HCT116 (cell line): Measurements from ENCODE around the gene SDC3. TPM values are rescaled to one million over a fixed set of nuclear protein-coding genes. Genes with fewer than 3 reads are reported as not detected.

Experiments used
- ATAC-seq: fragments of 200-7000 bp; cut with Tn5 transposase; 2 replicates; pipeline ENCODE4 v1.9.1; 2020; ENCODE audit warnings: mild to moderate bottlenecking, moderate library complexity
- BruUV-seq: library from RNA; stranded (reverse); fragments of 400-500 nt; replicated peaks from 2 replicates; lab custom pipeline; 2021; lab: Mats Ljungman, UMichigan
- CTCF ChIA-PET: fragments of 300-600 bp; sonication (Branson Sonifier 250); formaldehyde crosslinking; loops from one replicate; lab custom pipeline; 2021; ENCODE audit warnings: antibody characterized with exemption; lab: Charles Lee
- POLR2A ChIA-PET: fragments of 300-600, 350-600 bp; sonication (Branson Sonifier 250); formaldehyde crosslinking; loops from one replicate; lab custom pipeline; 2021; ENCODE audit warnings: antibody characterized with exemption; lab: Charles Lee
- RAD21 ChIA-PET, 2 experiments: fragments of 300-600 bp; sonication (Branson Sonifier 250); formaldehyde crosslinking; loops; one replicate each; lab custom pipeline; 2023; ENCODE audit warnings: low total read pairs in 2 of 2; ENCODE audit not compliant: uncharacterized antibody in 2 of 2, unreplicated experiment in 2 of 2, low non-redundant PET in 1 of 2; lab: Charles Lee
- DNase-seq: peaks from one replicate; pipeline ENCODE4 v3.0.0-alpha.2; 2010; ENCODE audit warnings: low read depth, low spot score
- H2AFZ ChIP-seq: fragments of 200-600 bp; shearing (Covaris generic), sonication (generic); 2 replicates; pipeline ENCODE4 v1.6.1; 2017; ENCODE audit warnings: low read depth, mixed run types, mixed read lengths, antibody characterized with exemption, low read length; ENCODE audit not compliant: poor library complexity, severe bottlenecking
- H3K27ac ChIP-seq: 2 replicates; pipeline ENCODE4 v1.5.1; 2012; ENCODE audit warnings: low read depth, low read length
- H3K27me3 ChIP-seq: fragments of 200-600 bp; sonication (generic); 2 replicates; pipeline ENCODE4 v1.6.1; 2016; ENCODE audit warnings: mixed run types, low read length, mixed read lengths; ENCODE audit not compliant: insufficient read depth
- H3K36me3 ChIP-seq, 2 experiments: fragments of 200-500 bp in 1 of 2; fragments of 200-600 bp in 1 of 2; sonication (Bioruptor generic) in 1 of 2; sonication (generic) in 1 of 2; 2 replicates each; pipeline versions ENCODE4 v1.5.1 to v1.6.1; 2014 to 2016; ENCODE audit warnings: low read length in 2 of 2, inconsistent platforms in 1 of 2, mixed read lengths in 1 of 2, mixed run types in 1 of 2; ENCODE audit not compliant: insufficient read depth in 2 of 2, control insufficient read depth in 1 of 2
- H3K4me1 ChIP-seq, 2 experiments: fragments of 200-600 bp in 1 of 2; sonication (generic) in 1 of 2; 2 replicates each; pipeline versions ENCODE4 v1.5.1 to v1.6.1; 2012 to 2017; ENCODE audit warnings: low read length in 2 of 2, inconsistent platforms in 1 of 2, mild to moderate bottlenecking in 1 of 2, mixed read lengths in 1 of 2, mixed run types in 1 of 2, moderate library complexity in 1 of 2; ENCODE audit not compliant: insufficient read depth in 2 of 2, control insufficient read depth in 1 of 2
- H3K4me2 ChIP-seq: fragments of 200-600 bp; sonication (generic); 2 replicates; pipeline ENCODE4 v1.6.1; 2017; ENCODE audit warnings: mixed run types, low read length, mixed read lengths
- H3K4me3 ChIP-seq, 2 experiments: fragments of 200-600 bp in 1 of 2; sonication (generic) in 1 of 2; replicated peaks in 1 of 2; 2 replicates each; pipeline ENCODE4 v1.5.1; 2011 to 2016; ENCODE audit warnings: low read length in 2 of 2, control low read depth in 1 of 2, low read depth in 1 of 2, mild to moderate bottlenecking in 1 of 2, mixed read lengths in 1 of 2, mixed run types in 1 of 2
- H3K79me2 ChIP-seq: fragments of 200-600 bp; sonication (generic); 2 replicates; pipeline ENCODE4 v1.6.1; 2017; ENCODE audit warnings: mild to moderate bottlenecking, mixed run types, low read length, moderate library complexity, mixed read lengths; ENCODE audit not compliant: insufficient read depth
- H3K9ac ChIP-seq: fragments of 200-600 bp; sonication (generic); 2 replicates; pipeline ENCODE4 v1.6.1; 2016; ENCODE audit warnings: low read length, mixed read lengths
- H3K9me2 ChIP-seq: fragments of 200-600 bp; sonication (generic), shearing (Covaris generic); 2 replicates; pipeline ENCODE4 v1.6.1; 2017; ENCODE audit warnings: mixed run types, mild to moderate bottlenecking, moderate library complexity; ENCODE audit not compliant: insufficient read depth
- H3K9me3 ChIP-seq, 2 experiments: fragments of 200-500 bp in 1 of 2; fragments of 200-600 bp in 1 of 2; sonication (Bioruptor generic) in 1 of 2; sonication (generic) in 1 of 2; 2 replicates each; pipeline ENCODE4 v1.6.1; 2014 to 2017; ENCODE audit warnings: low read length in 2 of 2, mixed read lengths in 2 of 2, inconsistent platforms in 1 of 2, low read depth in 1 of 2, mild to moderate bottlenecking in 1 of 2, mixed run types in 1 of 2, moderate library complexity in 1 of 2; ENCODE audit not compliant: control insufficient read depth in 1 of 2, insufficient read depth in 1 of 2
- H4K20me1 ChIP-seq: fragments of 200-600 bp; sonication (generic), shearing (Covaris generic); 2 replicates; pipeline ENCODE4 v1.6.1; 2017; ENCODE audit warnings: mixed run types, mild to moderate bottlenecking, moderate library complexity; ENCODE audit not compliant: insufficient read depth
- CBX3 ChIP-seq: IDR thresholded peaks from 2 replicates; pipeline ENCODE4 v1.6.1; 2012; ENCODE audit warnings: low read depth
- CEBPB ChIP-seq: IDR thresholded peaks from 2 replicates; pipeline ENCODE4 v1.6.1; 2012; ENCODE audit warnings: low read depth
- EGR1 ChIP-seq: IDR thresholded peaks from 2 replicates; pipeline ENCODE4 v1.6.1; 2012; ENCODE audit warnings: low read depth
- ELF1 ChIP-seq: IDR thresholded peaks from 2 replicates; pipeline ENCODE4 v1.6.1; 2012; ENCODE audit warnings: low read depth, borderline replicate concordance
- EZH2phosphoT487 ChIP-seq: fragments of 200-600 bp; IDR thresholded peaks from 2 replicates; pipeline ENCODE4 v1.6.1; 2018; ENCODE audit warnings: antibody characterized with exemption, borderline replicate concordance
- FOSL1 ChIP-seq: IDR thresholded peaks from 2 replicates; pipeline ENCODE4 v1.6.1; 2012; ENCODE audit warnings: low read depth
- JUND ChIP-seq: IDR thresholded peaks from 2 replicates; pipeline ENCODE4 v1.6.1; 2012
- MAX ChIP-seq: IDR thresholded peaks from 2 replicates; pipeline ENCODE4 v1.6.1; 2012
- POLR2AphosphoS5 ChIP-seq: IDR thresholded peaks from 2 replicates; pipeline ENCODE4 v1.6.1; 2011; ENCODE audit warnings: mild to moderate bottlenecking, low read depth, low read length, moderate library complexity
- RAD21 ChIP-seq: IDR thresholded peaks from 2 replicates; pipeline ENCODE4 v1.6.1; 2012; ENCODE audit warnings: low read depth, mild to moderate bottlenecking
- REST ChIP-seq: IDR thresholded peaks from 2 replicates; pipeline ENCODE4 v1.6.1; 2012; ENCODE audit warnings: low read depth
- SIN3A ChIP-seq: IDR thresholded peaks from 2 replicates; pipeline ENCODE4 v1.6.1; 2012; ENCODE audit warnings: low read depth
- SP1 ChIP-seq: IDR thresholded peaks from 2 replicates; pipeline ENCODE4 v1.6.1; 2012; ENCODE audit warnings: low read depth
- SRF ChIP-seq: IDR thresholded peaks from 2 replicates; pipeline ENCODE4 v1.6.1; 2012; ENCODE audit warnings: low read depth
- TCF7L2 ChIP-seq: IDR thresholded peaks from 2 replicates; pipeline ENCODE4 v1.7.0; 2011; ENCODE audit warnings: borderline replicate concordance, inconsistent platforms; ENCODE audit not compliant: insufficient read depth, insufficient read length; ENCODE audit errors: extremely low read depth
- ZBTB33 ChIP-seq: IDR thresholded peaks from 2 replicates; pipeline ENCODE4 v1.6.1; 2011; ENCODE audit warnings: mild to moderate bottlenecking, low read length, moderate library complexity; ENCODE audit not compliant: insufficient replicate concordance; ENCODE audit errors: extremely low read depth
- ZNF274 ChIP-seq: fragments of 200-500 bp; sonication (Bioruptor generic); IDR thresholded peaks from 2 replicates; pipeline ENCODE4 v1.6.1; 2014; ENCODE audit warnings: mild to moderate bottlenecking, low read depth, low read length, inconsistent platforms
- intact Hi-C: fragments of 100-400 bp; cut with micrococcal nuclease; formaldehyde crosslinking; loops from 2 replicates; pipeline ENCODE4 v1.10.0; 2022
- total RNA-seq: library from RNA; stranded (reverse); gene quantifications from one replicate; pipeline ENCODE4 v1.2.1, GENCODE V29; 2021; ENCODE audit not compliant: unreplicated experiment

The SDC3 gene
- total RNA-seq, 1 experiment from 2014 or later: 40.1 TPM

- no peaks in the 10 kb centered on the region for H3K36me3 ChIP-seq
- POLR2A ChIA-PET: interaction anchor here (1.2 kb wide), 1 partner anchor 18 kb away, joined by 5 read pairs; no protein-coding TSS in a partner anchor
- peaks cover 13% of the 10 kb centered on the region; the same call in 1 of the 2 replicates for H3K27me3 ChIP-seq
- TF ChIP-seq POLR2AphosphoS5 (no peak), CEBPB (no peak), ZBTB33 (no peak), ELF1 (no peak), EZH2phosphoT487 (no peak), SIN3A (no peak), TCF7L2 (no peak), REST (no peak), SRF (no peak), ZNF274 (no peak), FOSL1 (no peak), JUND (no peak), SP1 (no peak), CBX3 (no peak), MAX (no peak), EGR1 (no peak), RAD21 (no peak)
- TF ChIP-seq, all 23 proteins: peak for 0
- Histone ChIP-seq H3K9ac (peak overlapping the region; percentile 43), H2AFZ (peak overlapping the region; percentile 64), H3K4me1 (peaks cover 17% of the 10 kb centered on the region in 2 experiments), H4K20me1 (no peaks in the 10 kb centered on the region), H3K9me3 (no peaks in the 10 kb centered on the region), H3K4me3 (peak overlapping the region; percentile 46 to 48; a peak in 3 of 4 replicates), H3K27ac (peak overlapping the region; percentile 64), H3K9me2 (no peaks in the 10 kb centered on the region), H3K79me2 (no peaks in the 10 kb centered on the region), H3K4me2 (peak overlapping the region; percentile 83)
- no peak for DNase-seq
- RAD21 ChIA-PET: interaction anchor here in 1 of 2 experiments (1.0 kb wide), 1 partner anchor 87 kb away, joined by 5 read pairs; no protein-coding TSS in a partner anchor
- intact Hi-C loops: no loop called here
- ATAC-seq: no peak; the same call in none of the 2 replicates
- no TSS peak for BruUV-seq
- CTCF ChIA-PET: interaction anchor here (0.7 to 1.7 kb wide), 5 partner anchors 21 to 87 kb away, joined by 3 to 10 read pairs (median 4); no protein-coding TSS in a partner anchor
Measured at GRCh38 chr1:30823627-30823968, 85.0 kb downstream of the SDC3 start.
